DOHH2 (cell line): ENCODE measurements around the gene AUTS2.

Experiments used
- H3F3A ChIP-seq: fragments of 200-600 bp; sonication (generic), shearing (Covaris generic); 2 replicates; pipeline ENCODE4 v1.6.0; 2016; ENCODE audit warnings: antibody characterized with exemption, mild to moderate bottlenecking; ENCODE audit not compliant: control insufficient read depth, insufficient read depth
- H3K27ac ChIP-seq: fragments of 200-600 bp; sonication (generic); 2 replicates; pipeline ENCODE4 v1.5.1; 2014; ENCODE audit warnings: low read depth, mild to moderate bottlenecking, low read length, moderate library complexity
- H3K27me3 ChIP-seq: fragments of 200-600 bp; sonication (generic); 2 replicates; pipeline ENCODE4 v1.6.1; 2014; ENCODE audit warnings: mild to moderate bottlenecking, low read length, mixed read lengths; ENCODE audit not compliant: control insufficient read depth
- H3K36me3 ChIP-seq: fragments of 200-600 bp; sonication (generic); 2 replicates; pipeline ENCODE4 v1.6.1; 2014; ENCODE audit warnings: mild to moderate bottlenecking, low read length, moderate library complexity, mixed read lengths; ENCODE audit not compliant: control insufficient read depth
- H3K4me1 ChIP-seq: fragments of 200-600 bp; sonication (generic); 2 replicates; pipeline ENCODE4 v1.6.1; 2014; ENCODE audit warnings: mild to moderate bottlenecking, low read length, mixed read lengths; ENCODE audit not compliant: control insufficient read depth
- H3K4me2 ChIP-seq: fragments of 200-600 bp; sonication (generic); 2 replicates; pipeline ENCODE4 v1.6.0; 2014; ENCODE audit warnings: mild to moderate bottlenecking, low read length, moderate library complexity
- H3K4me3 ChIP-seq: fragments of 200-600 bp; sonication (generic); 2 replicates; pipeline ENCODE4 v1.5.1; 2014; ENCODE audit warnings: mild to moderate bottlenecking, low read length, mixed read lengths
- H3K79me2 ChIP-seq: fragments of 200-600 bp; sonication (generic); 2 replicates; pipeline ENCODE4 v1.6.1; 2014; ENCODE audit warnings: mild to moderate bottlenecking, low read length, mixed read lengths; ENCODE audit not compliant: control insufficient read depth
- H3K9me2 ChIP-seq: fragments of 200-600 bp; sonication (generic); replicated peaks from 2 replicates; pipeline ENCODE4 v1.6.1; 2014; ENCODE audit warnings: mild to moderate bottlenecking, low read length, mixed read lengths; ENCODE audit not compliant: control insufficient read depth
- H3K9me3 ChIP-seq: fragments of 200-600 bp; sonication (generic); 2 replicates; pipeline ENCODE4 v1.6.1; 2014; ENCODE audit warnings: antibody characterized with exemption, low read length, mixed read lengths; ENCODE audit not compliant: control insufficient read depth, insufficient read depth
- H4K20me1 ChIP-seq: fragments of 200-600 bp; sonication (generic); 2 replicates; pipeline ENCODE4 v1.6.0; 2014; ENCODE audit warnings: low read depth, mild to moderate bottlenecking, antibody characterized with exemption, low read length, moderate library complexity; ENCODE audit not compliant: control insufficient read depth, insufficient read depth
- CTCF ChIP-seq: fragments of 200-600 bp; sonication (generic); IDR thresholded peaks from one replicate; pipeline ENCODE4 v1.5.1; 2014; ENCODE audit warnings: antibody characterized with exemption, mild to moderate bottlenecking, low read depth, low read length; ENCODE audit not compliant: poor library complexity, severe bottlenecking
- EZH2phosphoT487 ChIP-seq: fragments of 200-600 bp; sonication (generic); IDR thresholded peaks from 2 replicates; pipeline ENCODE4 v1.6.1; 2017; ENCODE audit warnings: borderline replicate concordance, mild to moderate bottlenecking, antibody characterized with exemption, low read length, moderate library complexity, mixed read lengths

Gene AUTS2

DNA sequence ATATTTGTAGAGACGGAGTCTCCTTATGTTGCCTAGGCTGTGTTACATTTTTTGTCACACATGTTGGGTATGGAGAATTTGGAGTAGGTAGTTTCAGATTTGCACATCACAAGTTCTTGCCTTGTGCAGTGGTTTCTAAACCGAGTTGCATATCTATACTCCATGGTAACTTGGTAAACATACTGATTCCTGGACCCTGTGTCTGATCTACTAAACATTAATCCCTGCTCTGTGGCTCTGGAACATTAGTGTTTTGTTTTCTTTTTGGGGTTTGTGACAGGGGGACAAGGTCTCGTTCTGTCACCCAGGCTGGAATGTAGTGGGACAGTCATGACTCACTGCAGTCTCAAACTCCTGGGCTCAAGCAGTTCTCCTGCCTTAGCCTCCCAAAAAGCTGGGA lies 24.7 kb downstream of the AUTS2 start:
- Histone ChIP-seq H3K27ac (no peak overlapping the region), H3K4me1 (peaks cover 50% of the 10 kb centered on the region), H3K79me2 (peaks cover 100% of the 10 kb centered on the region), H4K20me1 (peaks cover 22% of the 10 kb centered on the region; the same call in 1 of the 2 replicates), H3K27me3 (no peaks in the 10 kb centered on the region), H3F3A (no peaks in the 10 kb centered on the region), H3K4me2 (no peak overlapping the region), H3K36me3 (no peaks in the 10 kb centered on the region), H3K9me2 (no peaks in the 10 kb centered on the region), H3K4me3 (no peak overlapping the region), H3K9me3 (no peaks in the 10 kb centered on the region)
- no peak for TF ChIP-seq EZH2phosphoT487
- TF ChIP-seq CTCF: no peak

GRCh38 chr7:69624435-69625230 lies 26.4 kb downstream of the AUTS2 start:
- Histone ChIP-seq H3K4me1 (peaks cover 37% of the 10 kb centered on the region), H3K79me2 (peaks cover 100% of the 10 kb centered on the region), H3K9me3 (no peaks in the 10 kb centered on the region), H4K20me1 (peaks cover 19% of the 10 kb centered on the region; the same call in 1 of the 2 replicates), H3F3A (no peaks in the 10 kb centered on the region), H3K4me2 (no peak overlapping the region), H3K27me3 (no peaks in the 10 kb centered on the region), H3K36me3 (no peaks in the 10 kb centered on the region), H3K9me2 (no peaks in the 10 kb centered on the region), H3K4me3 (no peak overlapping the region), H3K27ac (no peak overlapping the region)
- TF ChIP-seq EZH2phosphoT487 (no peak), CTCF (no peak)

DNA sequence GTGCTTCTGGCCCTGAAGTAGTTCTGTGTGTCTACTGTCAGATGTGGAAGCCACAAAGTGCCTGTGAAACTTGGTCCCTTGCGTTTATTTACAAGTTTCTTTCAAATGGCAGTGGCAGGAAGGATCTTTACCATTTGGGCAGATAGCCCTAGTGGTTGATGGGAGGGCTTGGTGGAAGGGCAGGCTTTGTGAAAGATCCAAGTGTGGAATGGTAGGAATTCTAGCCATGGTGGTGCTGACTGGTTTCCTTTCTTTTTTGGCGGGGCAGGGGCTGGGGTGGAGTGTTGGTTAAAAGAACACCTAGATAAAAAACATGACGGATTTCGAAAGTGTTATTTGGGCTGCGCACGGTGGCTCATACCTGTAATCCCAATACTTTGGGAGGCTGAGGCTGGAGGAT lies 27.0 kb downstream of the AUTS2 start:
- no peak overlapping the region for H3K27ac ChIP-seq
- TF ChIP-seq CTCF (no peak), EZH2phosphoT487 (no peak)
- H3K4me1 ChIP-seq: peaks cover 40% of the 10 kb centered on the region
- H3K4me2 ChIP-seq: no peak overlapping the region
- no peak overlapping the region for H3K4me3 ChIP-seq
- H4K20me1 ChIP-seq: peaks cover 21% of the 10 kb centered on the region; the same call in 1 of the 2 replicates
- no peaks in the 10 kb centered on the region for H3K9me2 ChIP-seq
- no peaks in the 10 kb centered on the region for H3K27me3 ChIP-seq
- no peaks in the 10 kb centered on the region for H3K36me3 ChIP-seq
- peaks cover 100% of the 10 kb centered on the region for H3K79me2 ChIP-seq
- no peaks in the 10 kb centered on the region for H3K9me3 ChIP-seq
- H3F3A ChIP-seq: no peaks in the 10 kb centered on the region
